ENCODE data around the gene ANGEL2.

- TF ChIP-seq SUZ12 (IDR thresholded peaks at IDR 0.05; ENCODE audit: extremely low read depth, insufficient read depth, insufficient read length) (no peak), YY1 (IDR thresholded peaks at IDR 0.05; ENCODE audit: insufficient read depth, insufficient read length) (no peak)
Measured at GRCh38 chr1:212945463-212946160, 70.1 kb downstream of the ANGEL2 start.
